Motor neuron (in vitro differentiated cells): ENCODE results near the gene ADM2. TPM values are rescaled to one million over a fixed set of nuclear protein-coding genes. Genes with fewer than 3 reads are reported as not detected.
A peak's percentile ranks its signal among the peaks of the same experiment; 100 is the strongest.

Experiments
- ATAC-seq, 8 experiments: fragments of 200-7000 bp; cut with Tn5 transposase; replicated peaks in 6 of 8; 2 replicates each; pipeline ENCODE4 v1.8.0; 2021; ENCODE audit warnings: mild to moderate bottlenecking in 8 of 8, moderate library complexity in 8 of 8
- H3K27ac ChIP-seq, 2 donors: fragments of 250-450 bp; sonication (Bioruptor Pico); 2 replicates each; pipeline ENCODE4 v1.9.0; 2021; ENCODE audit warnings: antibody characterized with exemption in 2 of 2, mild to moderate bottlenecking in 2 of 2, moderate library complexity in 1 of 2
- H3K4me1 ChIP-seq, 2 donors: fragments of 250-450 bp; sonication (Bioruptor Pico); replicated peaks in 1 of 2; 2 replicates each; pipeline ENCODE4 v1.6.1; 2021; ENCODE audit warnings: antibody characterized with exemption in 2 of 2, mild to moderate bottlenecking in 2 of 2, moderate library complexity in 1 of 2
- H3K4me3 ChIP-seq, 5 donors: fragments of 250-450 bp; sonication (Bioruptor Pico); 2 replicates each; pipeline ENCODE4 v1.9.0; 2021; ENCODE audit warnings: antibody characterized with exemption in 5 of 5, mild to moderate bottlenecking in 5 of 5, moderate library complexity in 4 of 5
- whole genome bisulfite sequencing, 10 experiments: fragments of 450-650 bp; shearing (Covaris generic); methylation state at CpG; one replicate each; pipeline ENCODE4 v1.0.0; 2022; 5-methylcytosine and 5-hydroxymethylcytosine counted together
- in situ Hi-C, 9 experiments: fragments of 400-800 bp; cut with MboI; loops; one replicate each; pipeline ENCODE4 v1.15.0; 2021; ENCODE audit warnings: low sequenced_read_pairs in 9 of 9, low pct_unique_long_range_greater_than_20kb in 2 of 9; ENCODE audit not compliant: unreplicated experiment in 9 of 9
- total RNA-seq, 8 experiments: library from RNA; unstranded; fragments of 300-600 nt; gene quantifications; 2 replicates each; pipeline versions ENCODE4 v1.2.3 to v1.2.4, GENCODE V29; 2022

The ADM2 gene
- total RNA-seq, 8 experiments from 2014 or later, result 0.09 to 7.6 (median 1.2) TPM

DNA sequence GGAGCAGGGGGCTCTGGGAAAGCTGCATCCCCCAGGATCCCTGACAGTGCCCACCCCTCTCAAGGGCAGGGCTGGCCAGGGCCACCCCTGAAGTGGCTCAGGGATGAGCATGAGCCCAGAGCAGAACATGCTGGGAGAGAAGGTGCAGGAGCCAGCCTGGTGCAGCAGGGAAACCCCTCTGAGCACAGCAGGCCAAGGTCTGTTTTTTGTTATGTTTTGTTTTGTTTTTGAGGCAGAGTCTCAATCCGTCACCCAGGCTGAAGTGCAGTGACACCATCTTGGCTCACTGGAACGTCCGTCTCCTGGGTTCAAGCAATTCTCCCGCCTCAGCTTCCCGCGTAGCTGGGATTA is 5.7 kb upstream of the ADM2 start:
- no peak for ATAC-seq
- H3K27ac ChIP-seq, result no peak overlapping the region
- 74 to 100% (median 95%) methylated on average over 1 to 6 of the region's 6 CpGs; no CpG with 5 or more reads in 4 of the 10 experiments for WGBS, 10 experiments

DNA sequence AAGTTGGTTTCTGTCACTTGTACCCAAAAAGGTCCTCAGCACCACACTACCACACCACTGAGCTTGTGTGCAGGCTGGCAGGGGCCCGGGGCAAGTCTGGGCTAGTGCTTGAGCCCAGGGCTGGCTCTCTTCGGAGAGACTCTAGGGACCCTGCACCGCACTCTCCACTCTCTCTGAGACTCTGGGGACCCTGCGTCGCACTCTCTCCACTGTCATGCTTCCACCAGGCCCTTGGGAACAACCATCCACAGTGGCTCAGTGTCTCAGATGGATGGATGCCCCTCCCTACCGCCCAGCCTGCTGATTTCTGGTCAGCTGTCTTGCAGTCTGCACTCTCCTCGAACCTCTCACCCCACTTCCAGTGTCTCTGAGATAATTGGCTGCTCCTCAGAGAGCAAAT is 4.5 kb upstream of the ADM2 start:
- peak overlapping the region in 1 of 2 donors; percentile 16 for H3K27ac ChIP-seq
- in situ Hi-C loops, result no loop called here
- 40 to 59% methylated on average over 2 of the region's 7 CpGs; no CpG with 5 or more reads in 8 of the 10 experiments for WGBS, 10 experiments
- peaks cover 24 to 25% of the 10 kb centered on the region in 2 donors for H3K4me1 ChIP-seq
- peak in 5 of 8 experiments; percentile 3 to 40 (median 34) for ATAC-seq
- no peak overlapping the region for H3K4me3 ChIP-seq

More for the DNA sequence above, 5.7 kb upstream of the ADM2 start:
- Histone ChIP-seq H3K4me1 (peaks cover 23 to 24% of the 10 kb centered on the region in 2 donors), H3K4me3 (peak overlapping the region in 3 of 5 donors; percentile 94 to 99 (median 98))
- in situ Hi-C loops, result no loop called here

DNA sequence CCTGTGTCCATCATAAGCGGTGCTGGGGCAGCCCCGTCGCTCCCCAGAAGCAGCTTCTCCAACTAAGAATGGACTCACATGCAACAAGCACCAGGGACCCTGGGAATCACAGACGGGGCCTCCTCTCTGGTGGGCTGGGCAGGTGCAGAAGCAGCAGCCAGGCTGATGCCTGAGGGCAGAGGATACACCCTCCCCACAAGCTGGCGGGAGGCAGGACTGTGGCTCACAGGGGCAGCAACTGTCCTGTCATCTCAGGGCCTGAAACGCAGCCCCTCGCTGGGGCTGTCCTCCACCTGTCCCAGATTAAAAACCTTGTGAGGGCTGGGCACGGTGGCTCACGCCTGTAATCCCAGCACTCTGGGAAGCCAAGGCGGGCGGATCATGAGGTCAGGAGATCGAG is 3.4 kb upstream of the ADM2 start:
- ATAC-seq, result no peak
- WGBS, 10 experiments, result 70 to 100% (median 81%) methylated on average over 1 to 3 of the region's 12 CpGs; no CpG with 5 or more reads in 5 of the 10 experiments
- Histone ChIP-seq H3K4me3 (no peak overlapping the region), H3K4me1 (peaks cover 19 to 28% of the 10 kb centered on the region in 2 donors), H3K27ac (no peak overlapping the region)
- in situ Hi-C loops, result no loop called here

DNA sequence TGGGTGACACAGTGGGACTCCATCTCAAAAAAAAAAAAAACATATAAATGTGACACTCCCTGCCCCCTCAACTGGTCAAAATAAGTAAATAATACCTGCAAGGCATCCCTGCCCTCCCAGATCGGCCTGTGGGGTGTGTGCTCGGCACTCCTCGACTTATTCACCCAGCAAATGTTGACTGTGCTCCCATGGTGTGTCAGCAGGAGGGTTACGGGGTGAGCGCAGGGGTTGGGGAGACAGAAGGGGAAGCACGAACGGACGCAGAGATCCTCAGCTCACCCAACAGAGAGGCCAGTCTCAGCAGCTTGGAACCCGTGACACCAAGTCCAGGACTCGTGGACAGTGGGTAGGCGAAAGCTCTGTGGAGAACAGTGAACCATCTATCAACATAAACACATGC is 1.6 kb upstream of the ADM2 start:
- Histone ChIP-seq H3K4me3 (no peak overlapping the region), H3K27ac (no peak overlapping the region), H3K4me1 (peaks cover 11 to 20% of the 10 kb centered on the region in 2 donors)
- in situ Hi-C loops, result no loop called here
- ATAC-seq, result no peak
- 40 to 100% (median 77%) methylated on average over 1 to 3 of the region's 11 CpGs; no CpG with 5 or more reads in 6 of the 10 experiments for WGBS, 10 experiments

DNA sequence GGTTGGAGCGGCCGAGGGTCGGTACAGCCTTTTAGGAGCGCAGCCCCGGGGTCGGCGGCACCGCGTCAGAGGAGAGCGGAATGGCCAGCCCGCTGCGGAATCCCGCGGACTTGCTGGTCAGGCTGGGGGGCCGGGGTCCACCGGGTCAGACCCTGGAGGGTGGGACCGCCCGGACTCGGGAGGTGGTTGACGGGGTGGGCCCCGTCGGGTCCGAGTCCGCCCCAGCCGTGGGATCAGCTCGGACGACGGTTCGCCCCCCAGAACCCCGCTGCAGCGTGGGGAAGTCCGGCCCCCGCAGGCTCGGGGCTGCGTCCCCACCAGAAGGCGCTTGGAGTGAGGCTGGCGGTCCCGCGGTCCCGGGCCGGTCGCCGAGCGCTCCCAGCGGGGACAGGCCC is 301 bp upstream of the ADM2 start:
- H3K4me1 ChIP-seq, result peaks cover 7 to 16% of the 10 kb centered on the region in 2 donors
- 0 to 23% (median 0%) methylated on average over 1 to 5 of the region's 45 CpGs; no CpG with 5 or more reads in 7 of the 10 experiments for WGBS, 10 experiments
- ATAC-seq, result peak in 1 of 8 experiments; percentile 5
- no peak overlapping the region for H3K27ac ChIP-seq
- in situ Hi-C loops, result no loop called here
- peak overlapping the region; percentile 22 to 47 (median 45) for H3K4me3 ChIP-seq

DNA sequence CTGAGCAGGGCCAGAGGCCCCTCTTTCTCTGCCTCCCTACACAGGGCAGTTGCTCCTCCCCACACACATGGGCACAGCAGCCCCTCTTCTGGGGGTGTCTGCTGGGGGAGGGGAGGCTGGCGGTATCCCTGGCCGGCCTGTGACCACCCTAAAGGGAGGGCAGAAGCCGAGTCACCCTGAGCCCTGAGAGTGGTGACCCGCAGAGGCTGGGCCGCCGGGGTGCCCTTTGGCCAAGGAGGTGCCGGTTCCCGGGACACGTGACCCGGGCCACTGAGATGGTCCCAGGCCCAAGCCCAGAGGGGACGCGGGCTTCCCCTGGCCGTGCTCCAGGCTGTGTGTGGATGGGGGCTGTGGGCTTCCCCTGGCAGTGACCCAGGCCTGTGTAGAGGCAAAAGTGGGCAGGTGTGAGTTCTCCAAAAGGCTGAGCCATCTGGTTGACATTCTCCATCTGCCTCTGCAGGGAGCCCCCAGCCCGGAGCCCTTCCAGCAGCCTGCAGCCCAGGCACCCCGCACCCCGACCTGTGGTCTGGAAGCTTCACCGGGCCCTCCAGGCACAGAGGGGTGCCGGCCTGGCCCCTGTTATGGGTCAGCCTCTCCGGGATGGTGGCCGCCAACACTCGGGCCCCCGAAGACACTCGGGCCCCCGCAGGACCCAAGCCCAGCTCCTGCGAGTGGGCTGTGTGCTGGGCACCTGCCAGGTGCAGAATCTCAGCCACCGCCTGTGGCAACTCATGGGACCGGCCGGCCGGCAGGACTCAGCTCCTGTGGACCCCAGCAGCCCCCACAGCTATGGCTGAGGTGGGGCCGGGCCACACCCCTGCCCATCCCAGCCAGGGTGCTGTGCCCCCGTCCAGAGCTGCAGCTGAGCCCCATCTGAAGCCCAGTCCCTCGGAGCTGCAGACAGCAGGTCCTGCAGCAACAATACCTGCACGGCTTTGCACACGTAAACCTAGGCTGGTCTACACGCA is 1.0 kb downstream of the ADM2 start:
- H3K4me3 ChIP-seq, result peak overlapping the region; percentile 22 to 47 (median 45)
- peak overlapping the region in 1 of 2 donors; percentile 7 for H3K27ac ChIP-seq
- in situ Hi-C loops, result no loop called here
- 80 to 100% (median 95%) methylated on average over 2 to 7 of the region's 35 CpGs; no CpG with 5 or more reads in 6 of the 10 experiments for WGBS, 10 experiments
- ATAC-seq, result peak in 5 of 8 experiments; percentile 11 to 42 (median 31)
- H3K4me1 ChIP-seq, result peaks cover 0 to 13% of the 10 kb centered on the region in 2 donors

DNA sequence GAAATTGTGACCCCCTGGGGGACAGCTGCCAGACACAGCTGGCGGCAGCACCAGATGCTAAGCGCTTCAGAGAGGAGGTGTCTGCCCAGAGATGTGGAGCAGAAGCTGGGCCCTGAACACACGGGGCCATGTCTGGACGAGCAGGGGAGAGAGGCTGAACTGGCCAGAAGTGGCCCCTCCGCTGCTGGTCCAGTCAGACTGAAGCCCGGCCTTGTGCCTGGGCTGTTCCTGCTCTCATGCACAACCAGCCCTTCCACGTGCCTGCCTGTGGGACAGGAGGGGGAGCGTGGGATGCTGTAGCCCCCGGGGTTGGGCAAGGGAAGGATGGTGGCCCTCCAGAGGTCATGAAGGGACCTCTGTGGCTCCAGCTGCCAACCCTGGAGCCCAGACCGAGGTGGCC is 1.8 kb downstream of the ADM2 start:
- H3K4me3 ChIP-seq, result no peak overlapping the region
- H3K4me1 ChIP-seq, result peaks cover 0 to 13% of the 10 kb centered on the region in 2 donors
- 60 to 100% methylated on average over 1 of the region's 10 CpGs; no CpG with 5 or more reads in 8 of the 10 experiments for WGBS, 10 experiments
- in situ Hi-C loops, result no loop called here
- no peak overlapping the region for H3K27ac ChIP-seq
- no peak for ATAC-seq

DNA sequence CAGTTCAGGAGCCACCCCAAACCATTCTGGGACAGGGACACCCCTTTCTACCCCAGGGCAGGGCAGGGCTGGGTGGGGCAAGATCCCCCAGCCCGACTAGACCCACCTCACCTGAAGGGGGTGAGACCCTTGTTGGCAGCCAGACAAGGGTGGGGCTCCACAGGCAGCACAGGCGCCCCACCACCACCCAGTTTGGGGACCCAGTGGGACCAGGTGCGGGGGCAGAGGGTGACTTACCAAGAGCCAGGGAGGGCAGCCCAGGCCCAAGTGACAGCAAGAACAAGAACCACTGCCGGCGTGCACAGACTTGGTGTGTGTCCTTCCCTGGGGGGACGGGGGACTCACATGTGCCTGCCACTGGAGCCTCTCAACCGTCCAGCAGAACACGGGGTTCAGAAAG is 2.2 kb downstream of the ADM2 start:
- Histone ChIP-seq H3K4me3 (no peak overlapping the region), H3K27ac (no peak overlapping the region), H3K4me1 (peaks cover 0 to 13% of the 10 kb centered on the region in 2 donors)
- no peak for ATAC-seq
- in situ Hi-C loops, result no loop called here
- WGBS, 10 experiments, result 94% methylated on average over 3 of the region's 8 CpGs; no CpG with 5 or more reads in 9 of the 10 experiments

DNA sequence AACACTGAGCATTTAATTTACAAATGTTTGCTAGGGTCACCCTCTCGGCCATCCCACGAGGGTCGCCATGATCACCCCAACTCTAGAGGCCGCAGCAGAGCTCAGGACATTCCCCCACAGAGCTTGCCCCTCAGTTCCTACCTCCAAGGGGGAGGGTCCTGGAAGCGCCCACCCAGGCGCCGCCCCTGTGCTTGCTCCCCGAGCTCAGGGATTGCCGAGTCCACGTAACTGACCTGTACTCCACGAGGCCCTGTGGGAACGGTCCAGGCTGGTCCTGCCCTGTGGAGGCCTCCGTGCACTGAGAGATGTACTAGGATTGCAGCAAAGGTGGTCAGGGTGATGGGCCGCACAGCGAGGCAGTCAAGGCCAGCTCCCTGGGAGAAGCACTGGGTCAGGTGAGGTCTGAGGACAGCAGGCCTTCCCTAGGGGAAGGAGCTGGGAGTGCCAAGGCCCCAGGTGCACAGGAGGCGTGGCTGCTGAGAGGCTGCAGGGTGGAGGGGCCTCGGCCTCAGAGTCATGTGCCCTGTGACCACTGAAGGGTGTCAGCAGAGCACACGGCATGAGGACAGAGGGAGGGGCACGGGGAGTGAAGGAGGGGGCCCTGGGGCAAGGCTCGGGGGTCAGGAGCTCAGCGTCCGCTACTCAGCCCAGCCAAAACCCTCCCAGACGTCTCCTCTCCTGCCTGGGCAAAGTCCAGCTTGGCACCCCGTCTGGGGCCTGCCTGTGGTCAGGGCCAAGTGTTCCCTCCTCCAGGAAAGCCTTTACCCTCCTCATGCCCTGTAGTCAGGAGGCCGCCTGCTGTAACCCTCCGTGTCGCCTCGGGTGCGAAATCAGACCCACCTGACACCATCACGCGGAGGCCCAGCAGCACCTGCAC is 2.9 kb downstream of the ADM2 start:
- no peak for ATAC-seq
- Histone ChIP-seq H3K27ac (no peak overlapping the region), H3K4me1 (peaks cover 0 to 13% of the 10 kb centered on the region in 2 donors), H3K4me3 (no peak overlapping the region)
- in situ Hi-C loops, result no loop called here
- 73 to 86% methylated on average over 1 to 4 of the region's 31 CpGs; no CpG with 5 or more reads in 8 of the 10 experiments for WGBS, 10 experiments

DNA sequence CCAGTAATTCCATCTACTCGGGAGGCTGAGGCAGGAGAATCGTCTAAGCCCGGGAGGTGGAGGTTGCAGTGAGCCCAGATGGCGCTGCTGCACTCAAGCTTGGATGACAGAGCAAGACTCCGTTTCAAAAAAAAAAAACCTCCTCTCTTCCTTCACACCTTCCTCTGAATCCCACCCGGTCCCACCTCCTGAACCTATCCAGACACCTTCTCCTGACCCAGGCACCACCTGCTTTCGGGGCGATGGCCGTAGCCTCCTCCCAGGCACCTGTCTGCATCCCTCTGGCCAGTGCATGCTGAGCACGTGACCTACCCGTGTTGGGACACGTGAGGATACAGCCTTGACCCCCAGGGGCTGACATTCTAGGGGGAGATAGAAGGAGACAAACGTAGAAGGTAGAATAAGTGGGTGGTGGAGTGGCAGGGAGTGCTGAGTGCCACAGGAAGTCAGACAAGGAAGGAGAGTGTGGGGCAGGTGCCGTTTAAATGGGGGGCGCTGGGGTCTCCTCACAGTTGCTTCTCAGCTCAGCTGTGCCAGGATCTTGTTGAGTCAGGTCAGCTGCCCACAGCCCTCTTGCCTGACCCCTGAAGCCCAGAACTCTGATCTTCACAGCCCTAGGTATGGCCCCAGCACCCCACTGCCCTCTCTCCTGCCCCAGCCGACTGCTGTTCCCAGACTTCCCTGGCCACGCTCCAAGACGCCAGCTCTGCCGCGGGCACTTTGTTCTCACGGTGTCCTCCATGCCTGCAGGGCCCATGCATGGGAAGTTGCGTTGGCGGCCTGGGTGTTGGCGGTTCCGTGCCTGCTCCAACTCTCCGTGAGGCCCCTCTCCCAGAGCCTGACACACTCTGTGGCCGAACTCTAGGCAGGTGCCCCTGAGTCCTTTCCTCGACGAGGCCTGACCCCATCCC is 4.1 kb downstream of the ADM2 start:
- 39 to 72% (median 58%) methylated on average over 1 to 8 of the region's 29 CpGs; no CpG with 5 or more reads in 3 of the 10 experiments for WGBS, 10 experiments
- Histone ChIP-seq H3K27ac (no peak overlapping the region), H3K4me1 (peaks cover 0 to 13% of the 10 kb centered on the region in 2 donors), H3K4me3 (no peak overlapping the region)
- in situ Hi-C loops, result no loop called here
- ATAC-seq, result peak in 1 of 8 experiments; percentile 28

DNA sequence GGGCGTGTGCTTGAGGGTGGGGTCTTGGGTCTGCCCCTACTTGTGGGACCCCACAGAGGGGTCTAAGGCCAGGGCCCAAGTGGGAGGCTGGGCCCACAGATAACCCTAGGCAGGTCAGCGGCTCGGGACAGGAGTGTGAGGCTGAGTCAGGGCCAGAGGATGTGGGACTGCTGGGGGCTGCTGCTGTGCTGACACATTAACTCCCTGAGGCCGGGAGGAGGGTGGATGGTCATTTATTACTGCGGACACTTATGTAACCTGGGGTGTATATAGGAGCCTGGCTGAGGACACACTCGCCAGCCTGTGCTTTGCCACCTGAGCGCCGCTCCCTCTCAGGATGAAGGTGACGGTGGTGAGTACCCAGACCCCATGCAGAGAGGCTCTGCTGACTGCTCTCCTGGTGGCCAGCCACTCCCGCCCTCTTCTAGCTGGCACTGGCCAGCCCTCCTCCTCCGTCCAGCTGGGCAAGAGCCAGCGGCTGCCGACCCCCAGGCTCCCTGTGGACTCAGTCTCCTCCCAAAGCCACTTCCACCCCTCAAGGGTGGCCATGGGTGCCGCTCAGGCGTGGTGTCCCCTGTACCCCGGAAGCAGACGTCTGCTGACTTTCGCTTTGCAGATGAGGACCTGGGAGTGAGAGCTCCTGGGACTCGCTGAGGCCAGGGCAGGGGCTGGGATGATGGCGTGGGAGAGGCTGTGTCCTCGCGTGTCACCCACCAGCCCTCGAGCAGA is 5.4 kb downstream of the ADM2 start, which contains the start of gene MIOX:
TSS of gene MIOX (plus strand) at position 299 of the 729 bp plus-strand sequence. CDS start at position 338, 39 bp downstream.
- ATAC-seq, result no peak
- 0 to 90% (median 69%) methylated on average over 1 to 6 of the region's 23 CpGs; no CpG with 5 or more reads in 4 of the 10 experiments for WGBS, 10 experiments
- Histone ChIP-seq H3K27ac (no peak within 1 kb of the TSS), H3K4me3 (no peak within 1 kb of the TSS), H3K4me1 (peaks cover 0 to 8% of the 10 kb centered on the region in 2 donors)
- in situ Hi-C loops, result no loop called here
